Activated naive CD8-positive, alpha-beta T cell treated with anti-CD3 and anti-CD28 coated beads, Interleukin-2, amount 50 U/mL, for 24 hours (primary cell): ENCODE results near the gene PRUNE2.

Experiments used
- ATAC-seq: fragments of 150-1000 bp; cut with Tn5 transposase; one replicate; pipeline ENCODE4 v1.10.0; 2021
- DNase-seq: peaks from one replicate; pipeline ENCODE4 v3.0.0; 2021
- H3K27ac Mint-ChIP-seq: one replicate; pipeline ENCODE4 v1.8.0; 2021; ENCODE audit warnings: mild to moderate bottlenecking, mixed read lengths
- H3K27me3 Mint-ChIP-seq: one replicate; pipeline ENCODE4 v1.8.0; 2021; ENCODE audit warnings: mixed read lengths
- H3K36me3 Mint-ChIP-seq: one replicate; pipeline ENCODE4 v1.8.0; 2021; ENCODE audit warnings: low read depth, mixed read lengths
- H3K4me1 Mint-ChIP-seq: one replicate; pipeline ENCODE4 v1.8.0; 2021; ENCODE audit warnings: mixed read lengths
- H3K4me3 Mint-ChIP-seq: one replicate; pipeline ENCODE4 v1.8.0; 2021; ENCODE audit warnings: mild to moderate bottlenecking, moderate library complexity, mixed read lengths
- H3K9me3 Mint-ChIP-seq: one replicate; pipeline ENCODE4 v1.8.0; 2021; ENCODE audit warnings: mixed read lengths

The PRUNE2 gene

GRCh38 chr9:76808636-76809035, 97.3 kb downstream of the PRUNE2 start:
- Mint-ChIP-seq H3K4me1 (no peaks in the 10 kb centered on the region), H3K36me3 (no peaks in the 10 kb centered on the region), H3K27me3 (peaks cover 23% of the 10 kb centered on the region), H3K27ac (no peak overlapping the region), H3K4me3 (no peak overlapping the region), H3K9me3 (no peaks in the 10 kb centered on the region)
- DNase-seq: no peak
- ATAC-seq: no peak

DNA sequence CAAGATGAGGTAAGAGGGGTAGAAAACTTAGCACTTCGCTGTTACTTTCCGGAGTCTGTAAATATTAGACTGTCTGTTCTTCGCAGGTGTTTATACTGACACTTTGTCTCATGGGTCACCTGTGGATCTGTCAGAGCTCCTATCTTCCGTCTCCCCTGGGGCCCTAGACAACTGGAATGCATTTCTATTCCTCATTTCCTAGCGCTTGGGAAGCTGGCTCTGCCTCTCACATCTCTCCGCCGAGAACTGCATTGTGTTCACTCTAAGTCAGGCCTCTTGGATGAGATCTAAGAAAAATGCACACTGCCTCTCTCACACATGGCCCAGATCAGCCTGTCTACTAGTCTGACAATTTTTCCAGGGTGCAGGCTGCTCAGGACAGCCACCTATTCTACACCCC, 102.2 kb downstream of the PRUNE2 start:
- DNase-seq (no peak), ATAC-seq (no peak)
- Mint-ChIP-seq H3K4me1 (no peaks in the 10 kb centered on the region), H3K9me3 (no peaks in the 10 kb centered on the region), H3K4me3 (no peak overlapping the region), H3K27ac (no peak overlapping the region), H3K36me3 (no peaks in the 10 kb centered on the region), H3K27me3 (peaks cover 15% of the 10 kb centered on the region)

GRCh38 chr9:76803083-76803482, 102.8 kb downstream of the PRUNE2 start:
- Mint-ChIP-seq H3K27ac (no peak overlapping the region), H3K36me3 (no peaks in the 10 kb centered on the region), H3K4me1 (peaks cover 2% of the 10 kb centered on the region), H3K4me3 (no peak overlapping the region), H3K27me3 (peaks cover 10% of the 10 kb centered on the region), H3K9me3 (no peaks in the 10 kb centered on the region)
- DNase-seq (no peak), ATAC-seq (no peak)

DNA sequence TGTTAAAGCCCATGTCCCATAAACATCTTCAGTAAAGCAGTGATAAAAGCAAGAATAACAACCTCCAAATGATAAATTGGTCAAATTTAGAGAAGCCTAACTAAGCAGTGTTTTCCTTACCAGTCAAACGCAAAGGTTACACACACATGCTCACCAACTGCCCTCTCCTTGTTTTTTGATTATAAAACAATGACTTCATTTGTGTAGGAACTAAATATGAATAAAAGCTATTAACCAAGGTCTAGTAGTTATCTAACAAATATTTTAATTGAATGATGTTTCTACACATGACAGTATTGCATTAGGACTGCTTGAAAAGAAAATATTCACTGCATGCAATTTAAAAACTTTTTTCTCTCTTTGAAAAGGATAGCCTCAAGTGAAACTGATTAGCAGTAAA, 105.0 kb downstream of the PRUNE2 start:
- no peak for ATAC-seq
- no peaks in the 10 kb centered on the region for H3K36me3 Mint-ChIP-seq

GRCh38 chr9:76799473-76799872, 106.4 kb downstream of the PRUNE2 start:
- H3K36me3 Mint-ChIP-seq: no peaks in the 10 kb centered on the region
- no peak overlapping the region for H3K4me3 Mint-ChIP-seq
- no peaks in the 10 kb centered on the region for H3K9me3 Mint-ChIP-seq
- peaks cover 2% of the 10 kb centered on the region for H3K4me1 Mint-ChIP-seq
- ATAC-seq (no peak), DNase-seq (no peak)
- no peak overlapping the region for H3K27ac Mint-ChIP-seq
- peaks cover 6% of the 10 kb centered on the region for H3K27me3 Mint-ChIP-seq

More for the DNA sequence above, 105.0 kb downstream of the PRUNE2 start:
- H3K4me1 Mint-ChIP-seq: peaks cover 2% of the 10 kb centered on the region
- peaks cover 6% of the 10 kb centered on the region for H3K27me3 Mint-ChIP-seq
- no peak overlapping the region for H3K27ac Mint-ChIP-seq
- no peak overlapping the region for H3K4me3 Mint-ChIP-seq
- H3K9me3 Mint-ChIP-seq: no peaks in the 10 kb centered on the region
- no peak for DNase-seq

- no peak for DNase-seq
- Mint-ChIP-seq H3K27ac (no peak overlapping the region), H3K36me3 (no peaks in the 10 kb centered on the region), H3K9me3 (no peaks in the 10 kb centered on the region), H3K4me1 (peaks cover 2% of the 10 kb centered on the region), H3K27me3 (peaks cover 4% of the 10 kb centered on the region), H3K4me3 (no peak overlapping the region)
- ATAC-seq: no peak
These were observed 107.4 kb downstream of the PRUNE2 start for GRCh38 chr9:76798527-76798926.

DNA sequence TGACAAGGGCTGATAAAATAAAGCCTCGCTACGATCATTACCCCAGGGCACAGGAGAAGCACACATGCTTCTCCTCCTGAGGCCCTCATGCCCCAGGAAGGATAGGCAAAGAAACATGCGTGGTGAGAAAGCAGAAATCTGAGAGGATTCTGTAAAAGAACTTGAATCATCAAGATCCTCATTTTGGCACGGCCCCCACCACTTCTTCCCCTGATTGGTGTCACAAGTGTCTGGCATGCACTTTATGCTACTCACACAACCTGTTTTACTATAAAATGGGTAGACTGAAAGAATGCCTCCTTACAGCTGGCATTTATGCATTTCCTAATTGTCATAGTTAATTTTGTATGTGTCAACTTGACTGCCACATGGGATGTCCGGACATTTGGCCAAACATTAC, 109.6 kb downstream of the PRUNE2 start:
- Mint-ChIP-seq H3K27ac (no peak overlapping the region), H3K4me3 (no peak overlapping the region), H3K27me3 (peaks cover 1% of the 10 kb centered on the region), H3K9me3 (no peaks in the 10 kb centered on the region), H3K4me1 (peaks cover 2% of the 10 kb centered on the region), H3K36me3 (no peaks in the 10 kb centered on the region)
- DNase-seq (no peak), ATAC-seq (no peak)

- Mint-ChIP-seq H3K4me3 (no peak overlapping the region), H3K4me1 (peaks cover 2% of the 10 kb centered on the region)
These were observed 112.0 kb downstream of the PRUNE2 start for GRCh38 chr9:76793784-76794431.

GRCh38 chr9:76789840-76790239, 116.1 kb downstream of the PRUNE2 start:
- Mint-ChIP-seq H3K4me1 (no peaks in the 10 kb centered on the region), H3K27ac (no peak overlapping the region), H3K4me3 (no peak overlapping the region), H3K27me3 (peaks cover 5% of the 10 kb centered on the region), H3K36me3 (no peaks in the 10 kb centered on the region), H3K9me3 (no peaks in the 10 kb centered on the region)
- ATAC-seq (no peak), DNase-seq (no peak)

More at GRCh38 chr9:76793784-76794431, 112.0 kb downstream of the PRUNE2 start:
- H3K27me3 Mint-ChIP-seq: no peaks in the 10 kb centered on the region
- no peak for DNase-seq
- H3K9me3 Mint-ChIP-seq: no peaks in the 10 kb centered on the region
- no peak overlapping the region for H3K27ac Mint-ChIP-seq
- no peaks in the 10 kb centered on the region for H3K36me3 Mint-ChIP-seq
- ATAC-seq: no peak

GRCh38 chr9:76787677-76788076, 118.2 kb downstream of the PRUNE2 start:
- H3K27me3 Mint-ChIP-seq: peaks cover 9% of the 10 kb centered on the region
- DNase-seq (no peak), ATAC-seq (no peak)
- no peak overlapping the region for H3K27ac Mint-ChIP-seq
- H3K9me3 Mint-ChIP-seq: no peaks in the 10 kb centered on the region
- H3K4me1 Mint-ChIP-seq: no peaks in the 10 kb centered on the region
- H3K36me3 Mint-ChIP-seq: no peaks in the 10 kb centered on the region
- H3K4me3 Mint-ChIP-seq: no peak overlapping the region

DNA sequence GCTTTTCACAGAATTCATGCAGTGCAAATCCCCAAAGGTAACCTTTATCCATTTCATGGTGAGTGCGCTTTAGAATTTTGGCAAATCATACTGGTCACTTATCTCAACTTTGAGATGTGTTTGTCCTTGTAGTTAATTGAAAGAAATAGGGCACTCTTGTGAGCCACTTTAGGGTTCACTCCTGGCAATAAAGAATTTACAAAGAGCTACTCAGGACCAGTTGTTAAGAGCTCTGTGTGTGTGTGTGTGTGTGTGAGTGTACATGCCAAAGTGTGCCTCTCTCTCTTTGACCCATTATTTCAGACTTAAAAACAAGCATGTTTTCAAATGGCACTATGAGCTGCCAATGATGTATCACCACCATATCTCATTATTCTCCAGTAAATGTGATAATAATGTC, 120.4 kb downstream of the PRUNE2 start:
- Mint-ChIP-seq H3K9me3 (no peaks in the 10 kb centered on the region), H3K4me1 (no peaks in the 10 kb centered on the region), H3K4me3 (no peak overlapping the region), H3K27ac (no peak overlapping the region), H3K36me3 (no peaks in the 10 kb centered on the region), H3K27me3 (peaks cover 9% of the 10 kb centered on the region)
- DNase-seq (no peak), ATAC-seq (no peak)

DNA sequence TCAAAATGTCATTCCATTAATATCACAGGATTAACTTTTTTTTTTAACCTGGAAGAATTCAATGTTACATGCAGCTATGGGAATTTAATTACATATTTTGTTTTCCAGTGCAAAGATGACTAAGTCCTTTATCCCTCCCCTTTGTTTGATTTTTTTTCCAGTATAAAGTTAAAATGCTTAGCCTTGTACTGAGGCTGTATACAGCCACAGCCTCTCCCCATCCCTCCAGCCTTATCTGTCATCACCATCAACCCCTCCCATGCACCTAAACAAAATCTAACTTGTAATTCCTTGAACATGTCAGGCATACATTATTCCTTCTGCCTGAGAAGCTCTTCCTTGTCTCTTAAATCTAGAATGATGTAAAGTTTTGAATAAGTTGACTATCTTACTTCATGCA, 121.0 kb downstream of the PRUNE2 start:
- no peak overlapping the region for H3K4me3 Mint-ChIP-seq
- H3K4me1 Mint-ChIP-seq: no peaks in the 10 kb centered on the region
- ATAC-seq (no peak), DNase-seq (no peak)
- no peak overlapping the region for H3K27ac Mint-ChIP-seq
- peaks cover 9% of the 10 kb centered on the region for H3K27me3 Mint-ChIP-seq
- H3K36me3 Mint-ChIP-seq: no peaks in the 10 kb centered on the region
- no peaks in the 10 kb centered on the region for H3K9me3 Mint-ChIP-seq

DNA sequence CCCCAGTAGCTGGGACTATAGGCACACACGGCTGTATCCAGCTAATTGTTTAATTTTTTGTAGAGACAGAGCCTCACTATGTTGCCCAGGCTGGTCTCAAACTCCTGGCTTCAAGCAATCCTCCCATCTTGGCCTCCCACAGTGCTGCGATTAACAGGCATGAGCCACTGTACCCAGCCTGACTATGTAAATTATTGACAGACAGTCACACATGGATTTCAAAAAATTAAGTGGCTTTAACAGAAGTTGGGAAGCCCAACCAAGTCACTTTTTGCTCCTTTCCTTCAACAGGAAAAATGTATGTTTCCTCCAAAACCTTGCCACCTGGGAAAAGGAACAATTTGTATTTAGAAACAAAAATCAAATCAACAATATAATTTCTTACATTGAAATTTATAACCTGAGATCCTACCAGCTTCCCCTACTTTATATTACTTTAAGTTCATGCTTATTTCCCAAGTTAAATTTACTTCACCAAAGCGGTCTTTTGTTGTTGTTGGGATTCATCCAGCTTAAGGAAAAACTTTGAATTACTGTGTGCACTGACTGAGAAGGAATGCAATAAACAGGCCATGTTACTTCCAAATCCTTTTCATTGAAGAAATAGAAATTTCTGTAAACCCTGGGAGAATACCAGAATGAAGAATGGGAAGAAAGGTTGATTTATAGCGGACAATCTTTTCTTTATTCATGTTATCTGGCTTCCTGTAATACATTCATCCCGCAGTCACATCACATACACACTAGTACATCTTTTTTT, 133.0 kb downstream of the PRUNE2 start:
- H3K36me3 Mint-ChIP-seq: no peaks in the 10 kb centered on the region
- no peaks in the 10 kb centered on the region for H3K9me3 Mint-ChIP-seq
- H3K27ac Mint-ChIP-seq: no peak overlapping the region
- H3K27me3 Mint-ChIP-seq: peaks cover 4% of the 10 kb centered on the region
- no peaks in the 10 kb centered on the region for H3K4me1 Mint-ChIP-seq
- DNase-seq (no peak), ATAC-seq (no peak)
- no peak overlapping the region for H3K4me3 Mint-ChIP-seq

DNA sequence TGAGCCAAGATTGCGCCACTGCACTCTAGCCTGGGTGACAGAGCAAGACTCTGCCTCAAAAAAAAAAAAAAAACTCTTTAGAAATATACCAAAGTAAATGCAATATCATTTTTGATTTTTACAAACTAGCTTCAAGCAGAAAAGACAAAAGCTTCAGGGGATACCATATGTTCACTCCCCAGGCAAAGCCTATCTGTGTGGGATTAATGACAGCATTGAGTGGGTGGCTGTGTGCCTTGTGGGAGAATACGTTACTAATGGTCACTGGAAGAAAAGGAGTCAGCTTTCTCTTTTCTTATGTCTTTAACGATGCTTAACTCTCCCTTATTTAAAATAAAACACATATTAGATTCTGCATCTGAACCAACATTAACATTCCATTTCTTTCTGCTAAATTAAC, 139.8 kb downstream of the PRUNE2 start:
- no peak for ATAC-seq

DNA sequence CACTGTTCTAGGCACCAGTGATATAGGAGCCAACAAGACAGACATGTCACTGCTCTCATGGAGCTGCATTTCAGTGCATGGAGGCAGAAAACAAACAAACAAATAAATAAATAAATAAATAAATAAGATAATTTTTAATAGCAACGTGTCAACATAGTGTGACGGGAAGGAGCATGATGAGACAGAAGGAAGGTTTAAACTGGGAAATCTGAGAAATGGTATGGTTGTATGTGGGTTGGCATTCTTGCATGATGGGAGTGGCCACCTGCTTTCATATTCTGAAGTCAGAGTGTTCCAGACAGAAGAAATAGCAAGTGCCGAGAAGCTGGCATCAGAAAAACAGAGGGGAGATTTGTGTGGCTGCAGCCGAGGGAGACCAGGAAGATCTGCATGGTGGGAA, 141.8 kb downstream of the PRUNE2 start, which contains the start of gene PCA3:
Gene PCA3 (plus strand): TSS at position 301 of the 400 bp plus-strand sequence.
- Mint-ChIP-seq H3K4me3 (no peak within 1 kb of the TSS), H3K9me3 (no peaks in the 10 kb centered on the region), H3K27me3 (peaks cover 9% of the 10 kb centered on the region), H3K27ac (no peak within 1 kb of the TSS), H3K4me1 (peaks cover 7% of the 10 kb centered on the region), H3K36me3 (no peaks in the 10 kb centered on the region)
- ATAC-seq: no peak
- no peak for DNase-seq

More for the DNA sequence above, 139.8 kb downstream of the PRUNE2 start:
- Mint-ChIP-seq H3K27ac (no peak overlapping the region), H3K4me3 (no peak overlapping the region), H3K9me3 (no peaks in the 10 kb centered on the region), H3K4me1 (peaks cover 1% of the 10 kb centered on the region), H3K36me3 (no peaks in the 10 kb centered on the region), H3K27me3 (peaks cover 7% of the 10 kb centered on the region)
- DNase-seq: no peak
